HG02763 (cell line): Measurements from ENCODE around the gene OSTM1.
"Not testable (repeated sequence)": the region's sequence is repeated elsewhere in the genome, so short reads cannot be mapped to it uniquely, and the experiment has no call there.

Experiments used
- ATAC-seq: cut with Tn5 transposase; IDR thresholded peaks from one replicate; pipeline ENCODE4 v1.9.1; 2021; ENCODE audit warnings: mild to moderate bottlenecking, moderate library complexity; ENCODE audit not compliant: unreplicated experiment

The OSTM1 gene

DNA sequence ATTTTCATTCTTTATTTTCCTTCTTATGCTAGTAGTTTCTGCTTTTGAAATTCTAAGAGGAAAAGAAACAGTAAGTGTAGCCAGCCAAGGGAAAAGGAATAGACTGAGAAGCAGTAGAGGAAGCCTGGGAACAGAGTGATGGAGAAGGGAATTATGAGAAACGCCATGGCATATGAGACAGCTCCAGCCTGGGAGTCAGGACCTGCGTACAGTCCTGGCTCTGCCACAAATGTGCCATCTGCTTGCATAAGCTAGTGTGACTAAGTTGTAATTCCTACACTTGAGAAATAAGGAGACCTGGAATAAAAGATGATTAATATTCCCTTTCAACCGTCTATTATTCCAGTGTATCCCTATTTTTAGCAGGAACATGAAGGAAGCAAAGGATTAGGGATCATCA lies 47.5 kb downstream of the OSTM1 start:
- no peak for ATAC-seq

DNA sequence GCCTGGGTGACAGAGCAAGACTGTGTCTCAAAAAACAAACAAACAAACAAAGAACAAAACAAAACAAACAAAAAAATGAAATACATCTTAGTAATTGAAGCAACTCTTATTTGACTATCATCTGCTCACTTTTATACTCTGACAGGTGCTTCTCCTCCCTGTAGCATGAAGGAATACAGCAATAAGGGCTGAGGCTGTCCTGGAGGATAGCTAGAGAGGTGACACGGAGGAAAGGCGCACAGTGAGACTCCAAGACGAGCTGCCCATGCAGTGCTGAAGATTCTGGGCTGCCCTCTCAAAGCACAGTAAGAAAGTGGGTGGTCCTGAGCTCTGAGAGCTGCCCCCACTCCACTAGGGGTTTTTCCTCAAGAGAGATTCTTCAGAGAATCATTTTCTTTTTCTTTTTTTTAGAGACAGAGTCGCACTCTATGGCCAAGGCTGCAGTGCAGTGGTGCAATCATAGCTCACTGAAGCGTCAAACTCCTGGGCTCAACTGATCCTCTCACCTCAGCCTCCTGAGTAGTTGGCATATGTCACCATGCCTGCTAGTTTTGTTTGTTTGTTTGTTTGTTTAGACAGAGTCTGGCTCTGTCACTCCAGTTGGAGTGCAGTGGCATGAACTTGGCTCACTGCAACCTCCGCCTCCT lies 50.0 kb downstream of the OSTM1 start:
- ATAC-seq, result no peak

DNA sequence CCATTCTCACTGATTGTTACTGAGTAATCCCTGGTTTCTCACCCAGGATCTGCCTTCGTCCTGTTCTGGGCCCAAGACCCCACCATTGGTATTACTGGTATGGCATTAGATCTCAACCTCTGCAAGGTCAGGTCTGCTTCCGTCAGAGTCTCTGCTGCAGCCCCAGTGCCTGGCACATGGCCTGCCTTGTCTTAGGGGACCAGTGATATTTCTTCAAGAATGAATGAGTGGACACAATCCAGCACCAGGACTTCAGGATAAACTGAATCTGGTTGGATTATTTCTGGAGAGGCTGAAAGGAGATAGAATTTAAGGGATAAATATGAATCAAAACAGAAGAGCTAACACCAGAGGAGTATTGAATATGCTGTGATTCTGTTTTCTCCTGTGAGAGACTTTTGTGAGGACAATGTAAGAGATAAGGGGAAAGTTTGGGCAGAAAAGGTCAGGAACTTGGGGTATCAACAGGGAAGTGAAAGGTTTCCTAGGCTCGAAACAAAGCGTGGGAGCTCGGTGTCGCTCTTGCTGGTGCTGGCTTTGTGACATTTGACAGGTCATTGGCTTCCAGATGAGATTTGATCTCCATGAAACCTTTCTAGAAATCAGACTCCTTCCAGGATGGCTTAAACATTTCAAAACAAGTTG lies 53.9 kb downstream of the OSTM1 start:
- no peak for ATAC-seq

DNA sequence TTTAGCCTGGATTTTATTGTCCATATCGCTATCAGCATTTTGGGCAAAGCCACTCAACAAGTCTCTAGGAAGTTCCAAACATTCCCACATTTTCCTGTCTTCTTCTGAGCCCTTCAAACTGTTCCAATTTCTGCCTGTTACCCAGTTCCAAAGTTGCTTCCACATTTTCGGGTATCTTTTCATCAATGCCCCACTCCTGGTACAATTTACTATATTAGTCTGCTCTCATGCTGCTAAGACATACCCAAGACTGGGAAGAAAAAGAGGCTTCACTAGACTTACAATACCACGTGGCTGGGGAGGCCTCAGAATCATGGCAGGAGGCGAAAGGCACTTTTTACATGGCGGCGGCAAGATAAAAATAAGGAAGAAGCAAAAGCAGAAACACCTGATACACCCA lies 58.3 kb downstream of the OSTM1 start:
- ATAC-seq, result not testable (repeated sequence)

DNA sequence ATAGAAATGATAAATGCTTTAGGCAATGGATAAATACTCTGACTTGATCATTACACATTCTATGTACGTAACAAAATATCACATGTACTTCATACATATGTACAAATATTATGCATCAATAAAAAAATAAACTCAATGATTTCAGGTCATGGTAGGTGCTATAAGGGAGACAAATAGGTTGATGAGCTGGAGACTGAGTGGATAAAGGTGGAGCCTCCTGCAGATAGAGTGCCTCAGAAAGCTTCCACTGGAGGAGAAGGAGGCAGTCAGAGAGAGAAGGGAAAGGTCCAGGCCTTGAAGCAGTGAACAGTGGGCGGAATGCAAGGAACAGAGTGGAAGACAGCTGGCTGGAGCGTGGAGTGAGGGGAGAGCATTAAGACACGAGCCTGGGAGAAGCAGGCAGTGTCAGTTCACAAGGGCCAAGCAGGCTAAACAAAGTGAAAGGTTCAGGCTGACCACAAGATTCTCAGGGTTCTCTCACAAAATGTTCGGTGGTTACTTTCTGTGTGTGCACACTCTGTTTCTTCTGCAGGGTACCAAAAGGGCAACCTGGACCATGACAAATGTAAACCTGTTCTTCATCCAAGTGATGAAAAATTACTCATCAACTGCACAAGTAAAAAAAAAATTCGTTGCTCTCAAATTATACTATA lies 60.6 kb downstream of the OSTM1 start:
- ATAC-seq, result no peak

DNA sequence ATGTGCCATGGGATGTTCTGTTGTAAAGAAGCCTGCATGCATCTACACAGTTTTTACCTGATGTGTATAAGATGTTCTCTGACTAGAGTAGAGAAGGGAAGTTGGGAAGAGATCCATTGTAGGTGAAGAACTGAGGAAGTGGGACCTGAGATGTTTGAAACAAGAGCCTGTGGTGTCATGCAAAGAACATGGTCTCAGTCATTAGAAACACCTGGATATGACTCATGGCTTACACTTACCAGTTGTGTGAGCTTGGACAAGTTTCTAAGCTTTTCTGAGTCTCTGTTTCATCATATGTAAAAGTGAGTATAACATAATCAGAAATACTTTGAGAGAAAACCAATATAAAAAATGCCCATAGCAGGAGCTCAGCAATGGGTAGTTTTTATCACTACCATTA lies 64.6 kb downstream of the OSTM1 start:
- ATAC-seq, result no peak

DNA sequence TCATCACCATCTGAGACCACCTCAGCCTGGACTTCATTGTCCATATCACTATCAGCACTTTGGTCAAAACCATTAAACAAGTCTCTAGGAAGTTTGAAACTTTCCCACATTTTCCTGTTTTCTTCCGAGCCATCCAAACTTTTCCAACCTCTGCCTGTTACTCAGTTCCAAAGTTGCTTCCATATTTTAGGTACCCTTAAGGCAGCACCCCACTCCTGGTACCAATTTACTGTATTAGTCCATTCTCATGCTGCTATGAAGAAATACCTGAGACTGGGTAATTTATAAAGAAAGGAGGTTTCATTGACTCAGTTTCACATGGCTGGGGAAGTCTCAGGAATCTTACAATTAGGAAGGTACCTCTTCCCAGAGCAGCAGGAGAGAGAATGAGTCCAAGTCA lies 65.3 kb downstream of the OSTM1 start:
- not testable (repeated sequence) for ATAC-seq

DNA sequence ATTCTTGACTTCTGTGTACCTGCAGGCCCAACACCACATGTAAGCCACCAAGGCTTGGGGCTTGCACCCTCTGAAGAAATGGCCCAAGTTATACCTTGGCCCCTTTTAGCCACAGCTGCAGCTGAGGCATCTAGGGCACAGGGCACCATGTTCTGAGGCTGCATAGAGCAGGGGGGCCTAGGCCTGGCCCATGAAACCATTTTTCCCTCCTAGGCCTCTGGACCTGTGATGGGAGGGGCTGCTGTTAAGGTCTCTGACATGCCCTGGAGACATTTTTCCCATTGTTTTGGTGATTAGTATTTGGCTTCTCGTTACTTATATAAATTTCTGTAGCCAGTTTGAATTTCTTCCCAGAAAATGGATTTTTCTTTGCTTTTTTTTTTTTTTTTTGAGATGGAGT lies 66.2 kb downstream of the OSTM1 start:
- no peak for ATAC-seq

DNA sequence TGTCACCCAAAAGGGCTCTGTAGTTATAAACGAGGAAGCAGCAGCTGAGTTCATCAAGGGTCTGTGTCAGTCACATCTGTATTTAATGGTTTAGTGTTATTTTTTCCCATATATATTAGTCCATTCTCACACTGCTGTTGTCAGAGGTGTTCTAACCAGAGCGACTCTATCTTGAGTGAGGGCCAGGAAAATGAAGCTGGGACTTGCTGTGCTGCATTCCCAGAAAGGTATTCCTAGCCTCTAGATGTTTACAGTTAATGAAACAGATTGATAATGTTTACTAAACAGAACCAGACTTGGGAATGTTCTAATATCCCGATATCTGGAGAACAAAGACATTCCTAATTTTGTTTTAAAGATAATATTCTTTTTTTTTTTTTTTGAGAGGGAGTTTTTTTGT lies 68.6 kb downstream of the OSTM1 start:
- ATAC-seq, result no peak

DNA sequence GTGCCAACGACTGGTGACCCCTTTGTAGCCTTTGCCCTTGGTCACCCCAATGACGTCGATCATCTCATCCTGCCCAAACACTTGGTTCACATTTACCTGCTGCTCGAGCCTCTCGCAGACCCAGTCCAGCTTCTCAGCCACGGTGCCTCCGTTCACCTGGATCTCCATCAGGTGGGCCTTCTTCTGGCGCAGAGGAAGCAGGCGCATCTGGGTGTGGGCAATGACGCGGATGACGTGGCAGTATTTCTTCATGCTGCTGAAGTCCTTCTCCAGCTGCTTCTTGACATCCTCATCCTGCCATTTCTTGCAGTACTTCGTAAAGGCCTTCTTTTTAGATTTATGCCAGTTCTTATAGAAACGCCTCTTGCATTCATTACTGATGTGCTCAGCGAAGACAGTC lies 69.7 kb downstream of the OSTM1 start:
- no peak for ATAC-seq

DNA sequence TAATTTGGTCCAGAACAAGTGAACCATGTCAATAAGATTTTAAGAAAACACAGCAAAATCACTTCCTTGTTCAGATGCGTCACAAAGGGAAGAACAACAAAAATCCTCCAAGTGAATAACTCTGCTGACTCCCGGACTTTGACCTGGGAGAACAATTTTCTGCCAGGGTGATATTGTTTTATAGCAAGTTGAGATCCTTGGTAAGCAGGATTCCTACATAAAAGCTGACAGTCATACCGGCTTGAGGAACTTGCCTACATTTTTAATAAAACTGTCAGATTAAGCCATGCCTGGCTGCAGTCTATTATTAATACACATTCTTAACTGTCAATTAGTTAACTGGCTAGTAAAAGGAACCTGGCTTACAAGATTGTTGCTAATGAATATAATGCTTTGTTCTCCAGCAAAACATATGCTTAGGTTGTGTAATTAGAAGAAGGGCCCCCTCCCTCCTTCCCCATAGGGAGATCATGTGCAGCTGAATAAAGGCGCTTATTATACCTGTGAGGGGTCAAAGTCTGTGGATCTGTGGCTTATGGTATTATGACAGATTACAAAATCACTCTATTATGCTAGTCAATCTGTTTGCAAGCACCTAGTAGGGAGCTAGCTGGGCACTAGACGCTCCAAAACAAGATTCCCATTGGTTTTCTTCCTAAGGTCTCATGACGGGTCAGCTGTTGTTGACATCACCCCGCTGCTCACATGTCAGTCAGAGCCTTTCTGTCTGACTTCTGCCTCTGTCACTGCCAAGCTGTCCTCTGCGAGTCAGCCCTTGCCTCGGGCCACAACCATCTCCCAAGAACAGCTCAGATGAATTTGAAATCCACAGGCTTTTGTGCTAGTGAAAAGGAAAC lies 71.9 kb downstream of the OSTM1 start:
- no peak for ATAC-seq

DNA sequence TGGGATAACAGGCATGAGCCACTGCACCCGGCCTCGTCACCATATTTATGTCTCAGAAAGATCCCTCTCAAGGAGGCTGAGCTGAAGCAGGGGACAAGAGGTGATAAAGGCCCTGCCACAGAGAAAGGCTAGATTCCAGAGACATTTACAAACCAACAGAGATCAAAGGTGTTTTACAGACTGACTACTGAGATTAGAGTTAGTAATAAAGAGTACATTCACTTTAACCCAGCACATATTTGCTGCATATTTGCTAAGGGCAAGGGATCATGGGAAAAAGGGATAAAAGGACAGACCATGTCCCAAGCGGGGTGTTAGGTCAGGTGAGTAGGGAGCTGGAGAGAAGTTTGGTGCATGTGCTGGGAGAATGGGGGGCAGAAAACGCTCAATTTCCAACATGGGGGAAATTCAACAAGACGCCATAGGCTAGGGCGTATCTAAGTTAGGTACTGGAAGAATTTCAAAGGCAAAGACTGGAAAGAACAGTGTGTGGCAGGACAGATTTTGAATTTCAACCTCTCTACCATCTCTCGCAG lies 72.8 kb downstream of the OSTM1 start:
- no peak for ATAC-seq

DNA sequence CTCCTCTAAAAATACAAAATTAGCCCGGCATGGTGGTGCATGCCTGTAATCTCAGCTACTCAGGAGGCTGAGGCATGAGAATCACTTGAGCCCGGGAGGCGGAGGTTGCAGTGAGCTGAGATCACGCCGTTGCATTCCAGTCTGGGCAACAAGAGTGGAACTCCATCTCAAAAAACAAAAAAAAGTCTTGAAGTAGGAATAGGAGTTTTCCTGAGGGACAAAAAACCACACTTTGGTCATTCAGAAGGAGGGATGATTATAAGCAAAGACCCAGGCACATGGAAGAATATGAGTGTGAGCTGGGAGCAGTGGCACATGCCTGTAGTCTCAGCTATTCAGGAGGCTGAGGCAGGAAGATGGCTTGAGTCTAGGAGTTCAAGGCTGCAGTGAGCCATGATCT lies 74.3 kb downstream of the OSTM1 start:
- ATAC-seq, result not testable (repeated sequence)

DNA sequence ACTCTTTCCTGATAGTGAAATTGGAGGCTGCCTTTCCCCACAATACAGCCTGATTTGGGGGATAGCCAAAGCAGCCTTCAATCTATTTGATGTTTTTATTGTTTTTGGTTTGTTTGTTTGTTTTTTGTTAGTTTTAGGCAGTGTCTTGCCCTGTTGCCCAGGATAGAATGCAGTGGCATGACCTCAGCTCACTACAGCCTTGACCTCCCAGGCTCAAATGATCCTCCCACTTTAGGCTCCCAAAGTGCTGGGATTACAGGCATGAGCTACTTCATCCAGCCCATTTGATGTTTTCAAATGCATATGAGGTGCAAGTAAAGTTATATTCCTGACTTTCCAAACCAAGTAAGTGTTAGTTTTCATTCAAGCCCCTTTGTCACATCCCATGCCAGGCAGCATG lies 75.2 kb downstream of the OSTM1 start:
- ATAC-seq, result no peak

DNA sequence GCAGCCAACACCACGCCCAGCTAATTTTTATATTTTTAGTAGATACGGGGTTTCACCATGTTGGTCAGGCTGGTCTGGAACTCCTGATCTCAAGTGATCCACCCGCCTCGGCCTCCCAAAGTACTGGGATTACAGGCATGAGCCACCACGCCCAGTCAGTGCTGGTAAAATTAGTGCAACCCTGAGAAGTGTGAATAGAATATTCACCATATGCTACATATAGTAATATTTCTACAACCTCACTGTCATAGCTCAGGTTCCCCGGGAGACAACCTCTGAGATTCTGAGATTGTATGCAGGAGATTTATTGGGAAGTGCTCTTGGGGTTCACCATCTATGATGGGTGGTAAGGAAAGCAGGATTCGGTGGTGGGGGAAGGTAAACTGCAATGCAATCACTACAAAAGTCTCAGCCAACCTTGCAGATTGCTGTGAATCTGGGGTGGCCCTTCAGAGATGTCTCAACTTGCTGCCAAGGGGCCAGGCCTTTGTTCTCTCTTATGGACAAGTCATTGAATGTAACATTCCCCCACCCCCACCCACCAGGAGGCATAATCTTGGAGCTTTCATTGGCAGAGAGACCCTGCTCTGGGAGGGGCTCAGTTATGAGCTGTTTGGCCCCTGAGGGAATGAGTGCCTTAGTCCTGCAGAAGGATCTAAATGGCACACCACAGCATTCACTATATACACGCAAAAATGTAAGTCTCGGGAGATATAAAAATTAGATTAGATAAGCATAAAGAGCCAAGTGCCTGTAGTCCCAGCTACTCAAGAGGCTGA lies 82.6 kb downstream of the OSTM1 start:
- no peak for ATAC-seq
